Ascending aorta (tissue), 2 donors: Measurements from ENCODE around the gene LRRC28. TPM values are rescaled to one million over a fixed set of nuclear protein-coding genes. Genes with fewer than 3 reads are reported as not detected.

Experiments
- DNase-seq, 2 donors: peaks; one replicate each; pipeline ENCODE4 v3.0.0-alpha.2; 2019; ENCODE audit warnings: low spot score in 2 of 2
- H3K27ac ChIP-seq, 2 donors: fragments of 200-600 bp; sonication (generic); one replicate each; pipeline ENCODE4 v1.5.1; 2016 to 2017; ENCODE audit warnings: mild to moderate bottlenecking in 1 of 2
- H3K27me3 ChIP-seq: fragments of 200-600 bp; sonication (generic); one replicate; pipeline ENCODE4 v1.5.1; 2017
- H3K36me3 ChIP-seq, 2 donors: fragments of 200-600 bp; sonication (generic); one replicate each; pipeline ENCODE4 v1.5.1; 2016
- H3K4me1 ChIP-seq, 2 donors: fragments of 200-600 bp; sonication (generic); one replicate each; pipeline ENCODE4 v1.5.1; 2016 to 2017; ENCODE audit warnings: mild to moderate bottlenecking in 1 of 2
- H3K4me3 ChIP-seq, 2 donors: fragments of 200-600 bp; sonication (generic); one replicate each; pipeline ENCODE4 v1.5.1; 2016 to 2017; ENCODE audit warnings: mild to moderate bottlenecking in 1 of 2
- H3K9me3 ChIP-seq, 2 donors: fragments of 200-600 bp; sonication (generic); one replicate each; pipeline ENCODE4 v1.5.1; 2016
- intact Hi-C: fragments of 100-400 bp; cut with DNase I; formaldehyde crosslinking; loops from one replicate; pipeline ENCODE4 v1.15.1; 2023
- total RNA-seq: library from RNA; depleted of rRNA; stranded (reverse); fragments of >200 nt; gene quantifications from one replicate; pipeline ENCODE4 v1.1.0, GENCODE V29; 2016
- TF ChIP-seq, protein P1 (sequence below), 3 experiments: fragments of 200-600 bp in 2 of 3; fragments of 450-650 bp in 1 of 3; sonication (generic) in 2 of 3; IDR thresholded peaks; one replicate each; pipeline ENCODE4 v1.5.1; 2016 to 2019; ENCODE audit warnings: antibody characterized with exemption in 3 of 3, mild to moderate bottlenecking in 1 of 3, moderate library complexity in 1 of 3

LRRC28 gene
- total RNA-seq, 1 donor from 2014 or later = 24.2 TPM

GRCh38 chr15:99438224-99438585, 186.9 kb downstream of the LRRC28 start:
- H3K36me3 ChIP-seq = no peaks in the 10 kb centered on the region
- H3K27ac ChIP-seq = peak overlapping the region; percentile 85 to 93
- peak in 1 of 2 donors; percentile 59 for DNase-seq
- no peaks in the 10 kb centered on the region for H3K9me3 ChIP-seq
- H3K4me1 ChIP-seq = peaks cover 16 to 44% of the 10 kb centered on the region in 2 donors
- no peaks in the 10 kb centered on the region for H3K27me3 ChIP-seq
- peak overlapping the region; percentile 14 to 19 for H3K4me3 ChIP-seq
- intact Hi-C loops = no loop called here
- TF ChIP-seq, protein P1, sequence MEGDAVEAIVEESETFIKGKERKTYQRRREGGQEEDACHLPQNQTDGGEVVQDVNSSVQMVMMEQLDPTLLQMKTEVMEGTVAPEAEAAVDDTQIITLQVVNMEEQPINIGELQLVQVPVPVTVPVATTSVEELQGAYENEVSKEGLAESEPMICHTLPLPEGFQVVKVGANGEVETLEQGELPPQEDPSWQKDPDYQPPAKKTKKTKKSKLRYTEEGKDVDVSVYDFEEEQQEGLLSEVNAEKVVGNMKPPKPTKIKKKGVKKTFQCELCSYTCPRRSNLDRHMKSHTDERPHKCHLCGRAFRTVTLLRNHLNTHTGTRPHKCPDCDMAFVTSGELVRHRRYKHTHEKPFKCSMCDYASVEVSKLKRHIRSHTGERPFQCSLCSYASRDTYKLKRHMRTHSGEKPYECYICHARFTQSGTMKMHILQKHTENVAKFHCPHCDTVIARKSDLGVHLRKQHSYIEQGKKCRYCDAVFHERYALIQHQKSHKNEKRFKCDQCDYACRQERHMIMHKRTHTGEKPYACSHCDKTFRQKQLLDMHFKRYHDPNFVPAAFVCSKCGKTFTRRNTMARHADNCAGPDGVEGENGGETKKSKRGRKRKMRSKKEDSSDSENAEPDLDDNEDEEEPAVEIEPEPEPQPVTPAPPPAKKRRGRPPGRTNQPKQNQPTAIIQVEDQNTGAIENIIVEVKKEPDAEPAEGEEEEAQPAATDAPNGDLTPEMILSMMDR (IDR thresholded peaks at IDR 0.05) = peak in 1 of 3 experiments; percentile 18

DNA sequence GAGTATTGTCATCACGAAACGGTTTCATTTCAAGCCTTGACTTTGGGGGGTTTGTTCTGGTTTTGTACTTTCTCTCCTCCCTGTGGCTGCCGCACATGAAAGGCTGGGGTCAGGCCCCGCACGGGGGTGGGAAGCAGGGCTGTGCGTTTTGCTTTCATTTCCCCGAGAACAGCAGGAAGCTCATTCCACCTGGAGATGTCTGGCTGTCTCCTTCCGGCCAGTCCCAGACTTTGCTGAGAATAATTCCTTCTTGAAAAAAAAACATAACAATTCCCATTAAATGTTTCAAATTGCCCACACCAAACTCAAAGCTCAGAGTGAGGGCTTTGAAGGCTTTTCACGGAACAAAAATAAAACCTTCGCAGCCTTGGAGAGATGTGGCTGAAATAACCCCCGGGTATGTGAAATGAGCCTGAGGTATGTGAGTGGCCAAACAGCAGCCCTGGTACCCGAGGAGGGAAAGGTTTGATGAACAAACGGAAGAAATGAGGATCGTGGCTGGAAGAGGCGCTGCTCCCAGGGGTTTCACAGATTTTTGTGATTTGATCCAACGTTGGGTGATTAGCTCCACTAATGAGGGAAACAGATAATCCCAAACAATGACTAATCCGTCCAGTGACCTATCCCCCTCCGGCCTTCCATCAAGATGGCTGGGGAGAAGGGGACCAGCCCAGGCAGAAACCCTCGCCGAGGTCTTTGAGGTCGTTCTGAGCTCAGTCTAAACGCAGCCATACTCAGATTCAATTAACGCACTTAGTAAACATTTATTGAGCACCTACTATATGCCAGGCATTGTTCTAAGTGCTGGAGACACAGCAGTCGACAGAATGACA, 187.6 kb downstream of the LRRC28 start:
- H3K9me3 ChIP-seq = no peaks in the 10 kb centered on the region
- peaks cover 16 to 51% of the 10 kb centered on the region in 2 donors for H3K4me1 ChIP-seq
- TF ChIP-seq, protein P1 (IDR thresholded peaks at IDR 0.05) = no peak
- intact Hi-C loops = no loop called here
- peak overlapping the region; percentile 85 to 93 for H3K27ac ChIP-seq
- H3K4me3 ChIP-seq = peak overlapping the region; percentile 14 to 19
- peak in 1 of 2 donors; percentile 62 for DNase-seq
- no peaks in the 10 kb centered on the region for H3K36me3 ChIP-seq
- no peaks in the 10 kb centered on the region for H3K27me3 ChIP-seq

DNA sequence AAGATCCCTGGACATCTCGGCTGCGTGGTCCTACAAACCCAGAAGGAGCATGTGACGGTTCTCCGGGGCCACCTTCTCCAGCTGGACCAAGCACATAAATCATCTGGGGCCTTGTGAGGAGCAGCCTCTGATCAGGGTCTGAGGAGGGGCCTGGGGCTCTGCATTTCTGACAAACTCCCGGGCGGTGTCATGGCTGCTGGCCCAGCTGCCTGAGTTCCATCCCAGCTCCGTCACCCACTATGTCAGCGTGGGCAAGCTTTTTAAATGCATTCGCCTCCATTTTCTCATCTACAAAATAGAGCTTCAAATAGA, 188.2 kb downstream of the LRRC28 start:
- Histone ChIP-seq H3K27ac (peak overlapping the region; percentile 85 to 93), H3K27me3 (no peaks in the 10 kb centered on the region), H3K9me3 (no peaks in the 10 kb centered on the region), H3K4me3 (no peak overlapping the region), H3K36me3 (no peaks in the 10 kb centered on the region), H3K4me1 (peaks cover 16 to 51% of the 10 kb centered on the region in 2 donors)
- TF ChIP-seq, protein P1 (IDR thresholded peaks at IDR 0.05) = no peak
- intact Hi-C loops = no loop called here
- peak in 1 of 2 donors; percentile 61 for DNase-seq

DNA sequence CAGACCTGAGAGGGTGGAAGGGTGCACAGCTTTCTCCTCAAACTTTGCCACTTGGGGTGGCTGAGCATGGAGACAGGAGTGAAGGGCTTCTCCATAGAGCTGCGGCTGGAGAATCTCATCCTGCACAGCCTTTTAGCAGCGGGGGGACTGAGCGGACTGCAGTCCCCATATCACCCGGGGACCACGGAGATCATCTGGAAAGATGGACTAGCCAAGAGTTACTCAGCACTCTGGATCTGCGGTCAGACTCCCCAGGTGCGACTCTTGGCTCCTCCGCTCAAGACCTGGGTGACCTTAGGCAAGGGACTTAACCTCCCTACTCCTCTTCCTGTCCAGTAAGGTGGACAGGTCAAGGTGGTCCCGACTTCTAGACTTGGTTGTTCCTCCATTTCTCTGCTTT, 188.7 kb downstream of the LRRC28 start:
- TF ChIP-seq, protein P1 (IDR thresholded peaks at IDR 0.05) = no peak
- intact Hi-C loops = loop anchor here (5.0 kb wide), 2 partner anchors 37 to 267 kb away; no protein-coding TSS in a partner anchor
- DNase-seq = peak in 1 of 2 donors; percentile 61
- Histone ChIP-seq H3K4me1 (peaks cover 16 to 50% of the 10 kb centered on the region in 2 donors), H3K9me3 (no peaks in the 10 kb centered on the region), H3K27ac (peak overlapping the region; percentile 85 to 93), H3K36me3 (no peaks in the 10 kb centered on the region), H3K27me3 (no peaks in the 10 kb centered on the region), H3K4me3 (no peak overlapping the region)

Other genes with a start within 250 kb of the LRRC28 start
- not detected for gene PGPEP1L, start 243.7 kb upstream of the LRRC28 start, total RNA-seq
- 37.7 TPM for gene SYNM, start 146.4 kb upstream of the LRRC28 start, total RNA-seq
- 37.3 TPM for gene TTC23, start 1.9 kb upstream of the LRRC28 start, total RNA-seq